Lung (tissue), 16 donors: Measurements from ENCODE around the gene PHRF1. TPM values are rescaled to one million over a fixed set of nuclear protein-coding genes. Genes with fewer than 3 reads are reported as not detected.

Experiments
- ATAC-seq: fragments of 200-7000 bp; cut with Tn5 transposase; one replicate; pipeline ENCODE4 v1.9.1; 2020; ENCODE audit warnings: moderate number of reproducible peaks; ENCODE audit not compliant: insufficient read depth, low FRiP score
- DNase-seq, 3 donors: peaks; one replicate each; pipeline ENCODE4 v3.0.0-alpha.2; 2013 to 2017
- H3K27ac ChIP-seq, 2 donors: one replicate each; pipeline ENCODE4 v1.5.1; 2013; ENCODE audit warnings: mild to moderate bottlenecking in 2 of 2, moderate library complexity in 2 of 2, control low read depth in 1 of 2, inconsistent platforms in 1 of 2, low read depth in 1 of 2, low read length in 1 of 2
- H3K27me3 ChIP-seq, 3 donors: one replicate each; pipeline ENCODE4 v1.5.1; 2013; ENCODE audit warnings: low read length in 2 of 3; ENCODE audit not compliant: control insufficient read depth in 3 of 3, insufficient read depth in 3 of 3
- H3K36me3 ChIP-seq, 4 donors: one replicate each; pipeline ENCODE4 v1.5.1; 2013; ENCODE audit warnings: low read length in 4 of 4, mild to moderate bottlenecking in 1 of 4, moderate library complexity in 1 of 4; ENCODE audit not compliant: control insufficient read depth in 4 of 4, insufficient read depth in 4 of 4
- H3K4me1 ChIP-seq, 5 donors: one replicate each; pipeline ENCODE4 v1.5.1; 2013; ENCODE audit warnings: low read length in 5 of 5, mild to moderate bottlenecking in 2 of 5, moderate library complexity in 1 of 5; ENCODE audit not compliant: control insufficient read depth in 5 of 5, insufficient read depth in 5 of 5
- H3K4me3 ChIP-seq: one replicate; pipeline ENCODE4 v1.5.1; 2013; ENCODE audit warnings: mild to moderate bottlenecking, control low read depth, moderate library complexity
- H3K9ac ChIP-seq, 2 donors: one replicate each; pipeline ENCODE4 v1.5.1; 2013; ENCODE audit warnings: low read length in 2 of 2, control low read depth in 1 of 2; ENCODE audit not compliant: insufficient read depth in 1 of 2
- H3K9me3 ChIP-seq, 4 donors: one replicate each; pipeline ENCODE4 v1.5.1; 2013; ENCODE audit warnings: low read length in 3 of 4, mild to moderate bottlenecking in 1 of 4, moderate library complexity in 1 of 4; ENCODE audit not compliant: control insufficient read depth in 4 of 4, insufficient read depth in 3 of 4
- CTCF ChIP-seq: IDR thresholded peaks from 2 replicates; pipeline ENCODE4 v1.5.1; 2012; ENCODE audit warnings: mild to moderate bottlenecking; ENCODE audit errors: control extremely low read depth, extremely low read depth
- WGBS, 2 donors: extraction: QIAGEN DNeasy Blood & Tissue Kit; methylation state at CpG; one replicate each; pipeline ENCODE4 v1.1.7; 2013; 5-methylcytosine and 5-hydroxymethylcytosine counted together
- long read RNA-seq, 5 donors: transcript quantifications; one replicate each; lab custom pipeline, GENCODE V29; 2026
- polyA plus RNA-seq, 2 donors: library from polyadenylated mRNA; stranded (reverse); fragments of 200-250 nt; gene quantifications; one replicate each; pipeline ENCODE4 v1.2.1, GENCODE V29; 2013
- total RNA-seq, 2 donors: library from RNA; depleted of rRNA in 1 of 2; stranded (reverse); fragments of >200 nt in 1 of 2; gene quantifications; one replicate each; pipeline ENCODE4 v1.2.1, GENCODE V29; 2014 to 2021
- donor health status: control.
- donor health status: control.
- donor health status: Bipolar disorder and iron deficiency.
- donor health status: healthy.
- donor health status: DM: yes; HTN: yes; CAD: no.

Gene PHRF1
- total RNA-seq (10 to 100 TPM; 23.2 to 39.3 TPM), polyA plus RNA-seq (10 to 100 TPM; 16.3 to 23.7 TPM)
- long read RNA-seq, donor 1, partial matches to known transcripts: 12 of 12 reads
- long read RNA-seq, donor 1, other reads (novel, unspliced or antisense): 0 of 12 reads
- long read RNA-seq, donor 2: 0 reads
- long read RNA-seq, donor 3: 0 reads
- long read RNA-seq, donor 4, partial matches to known transcripts: 11 of 11 reads
- long read RNA-seq, donor 4, other reads (novel, unspliced or antisense): 0 of 11 reads
- long read RNA-seq, donor 5, partial matches to known transcripts: 6 of 6 reads
- long read RNA-seq, donor 5, other reads (novel, unspliced or antisense): 0 of 6 reads

DNA sequence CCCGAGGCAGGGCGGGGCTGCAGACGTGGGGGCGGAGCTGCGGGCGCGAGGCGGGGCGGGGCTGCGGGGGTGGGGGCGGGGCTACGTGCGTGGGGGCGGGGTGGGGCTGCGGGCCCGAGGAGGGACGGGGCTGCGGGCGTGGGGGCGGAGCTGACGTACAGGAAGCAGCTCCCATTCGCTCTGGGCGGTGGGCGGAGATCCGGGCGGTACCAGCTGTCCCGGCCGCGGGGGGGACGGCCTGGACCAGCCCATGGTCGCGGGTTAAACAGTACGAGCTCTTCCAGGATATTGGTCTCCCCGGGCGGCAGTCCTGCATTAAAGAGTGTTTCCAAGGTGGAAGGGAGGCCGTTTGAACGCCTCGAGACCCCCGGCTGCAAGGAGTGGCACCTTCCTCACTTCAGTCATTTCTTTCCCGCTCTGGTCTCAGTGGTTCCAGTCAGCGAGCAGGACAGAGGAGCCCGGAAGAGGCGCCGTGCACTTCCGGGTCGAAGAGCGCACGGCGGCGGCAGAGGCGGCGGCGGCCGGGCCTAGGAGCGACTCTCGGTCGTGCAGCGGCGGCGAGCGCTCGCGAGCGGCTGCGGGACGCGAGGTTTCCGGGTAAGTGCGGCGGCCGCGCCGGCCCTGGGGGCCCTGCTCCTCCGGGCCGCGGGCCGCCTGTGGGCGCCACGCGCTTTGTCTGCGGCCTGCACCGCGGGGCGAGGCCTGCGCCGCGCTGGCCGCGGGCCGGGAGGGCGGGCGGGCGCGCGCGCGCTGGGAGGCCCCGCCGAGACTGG, at the start of gene PHRF1:
Gene PHRF1 (plus strand): TSS at position 475 of the 773 bp plus-strand sequence. CDS start 5,043 bp downstream, outside the sequence.
- 0 to 1% methylated on average over 63 to 99 of the region's 99 CpGs for WGBS, 2 donors
- Histone ChIP-seq H3K9ac (peak within 1 kb of the TSS; percentile 61 to 82), H3K4me3 (peak within 1 kb of the TSS; percentile 99), H3K36me3 (peaks cover 0 to 3% (median 1%) of the 10 kb centered on the region in 4 donors), H3K9me3 (no peaks in the 10 kb centered on the region), H3K4me1 (peaks cover 4 to 32% (median 18%) of the 10 kb centered on the region in 5 donors), H3K27ac (peak within 1 kb of the TSS; percentile 93 to 98), H3K27me3 (peaks cover 0 to 5% (median 0%) of the 10 kb centered on the region in 3 donors)
- ATAC-seq (peak; percentile 92), DNase-seq (peak; percentile 96 to 97 (median 96))
- no peak for TF ChIP-seq CTCF

DNA sequence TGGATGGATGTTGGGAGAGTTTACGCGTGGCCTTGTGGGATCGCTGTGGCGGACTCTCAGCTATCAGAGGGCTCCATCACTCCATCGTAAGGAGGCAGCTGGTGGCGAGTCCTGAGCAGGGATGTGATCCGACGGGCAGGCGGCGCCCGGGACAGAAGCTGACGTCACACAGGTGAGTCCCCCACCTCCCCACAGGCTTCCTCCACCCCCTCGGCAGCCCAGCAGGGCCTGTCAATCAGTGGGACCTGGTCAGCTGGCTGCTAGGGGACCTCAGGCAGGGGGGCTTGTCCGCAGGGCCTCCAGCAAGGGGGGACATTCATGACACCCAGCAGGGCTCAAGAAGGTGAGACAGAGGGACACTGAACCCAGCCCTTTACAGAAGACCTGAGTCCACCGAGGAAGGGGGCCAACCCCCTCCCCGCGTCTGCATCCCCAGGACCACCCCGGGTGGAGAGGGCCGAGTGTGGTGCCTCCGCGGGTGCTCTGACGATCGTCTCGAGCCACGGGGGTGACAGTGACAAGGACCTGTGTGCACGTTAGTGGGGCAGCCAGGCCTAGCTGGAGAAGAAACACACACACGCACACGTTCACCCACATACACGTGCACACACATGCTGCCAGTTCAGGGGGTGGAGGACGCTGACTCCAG, 48.0 kb upstream of the PHRF1 start:
- H3K27me3 ChIP-seq: no peaks in the 10 kb centered on the region
- H3K27ac ChIP-seq: no peak overlapping the region
- H3K36me3 ChIP-seq: peaks cover 0 to 26% (median under 1%) of the 10 kb centered on the region in 4 donors
- no peak overlapping the region for H3K9ac ChIP-seq
- H3K9me3 ChIP-seq: no peaks in the 10 kb centered on the region
- TF ChIP-seq CTCF: no peak
- no peak overlapping the region for H3K4me3 ChIP-seq
- 85 to 90% methylated on average over 30 of the region's 30 CpGs for WGBS, 2 donors
- DNase-seq (no peak), ATAC-seq (no peak)
- H3K4me1 ChIP-seq: peaks cover 0 to 7% (median 0%) of the 10 kb centered on the region in 5 donors

DNA sequence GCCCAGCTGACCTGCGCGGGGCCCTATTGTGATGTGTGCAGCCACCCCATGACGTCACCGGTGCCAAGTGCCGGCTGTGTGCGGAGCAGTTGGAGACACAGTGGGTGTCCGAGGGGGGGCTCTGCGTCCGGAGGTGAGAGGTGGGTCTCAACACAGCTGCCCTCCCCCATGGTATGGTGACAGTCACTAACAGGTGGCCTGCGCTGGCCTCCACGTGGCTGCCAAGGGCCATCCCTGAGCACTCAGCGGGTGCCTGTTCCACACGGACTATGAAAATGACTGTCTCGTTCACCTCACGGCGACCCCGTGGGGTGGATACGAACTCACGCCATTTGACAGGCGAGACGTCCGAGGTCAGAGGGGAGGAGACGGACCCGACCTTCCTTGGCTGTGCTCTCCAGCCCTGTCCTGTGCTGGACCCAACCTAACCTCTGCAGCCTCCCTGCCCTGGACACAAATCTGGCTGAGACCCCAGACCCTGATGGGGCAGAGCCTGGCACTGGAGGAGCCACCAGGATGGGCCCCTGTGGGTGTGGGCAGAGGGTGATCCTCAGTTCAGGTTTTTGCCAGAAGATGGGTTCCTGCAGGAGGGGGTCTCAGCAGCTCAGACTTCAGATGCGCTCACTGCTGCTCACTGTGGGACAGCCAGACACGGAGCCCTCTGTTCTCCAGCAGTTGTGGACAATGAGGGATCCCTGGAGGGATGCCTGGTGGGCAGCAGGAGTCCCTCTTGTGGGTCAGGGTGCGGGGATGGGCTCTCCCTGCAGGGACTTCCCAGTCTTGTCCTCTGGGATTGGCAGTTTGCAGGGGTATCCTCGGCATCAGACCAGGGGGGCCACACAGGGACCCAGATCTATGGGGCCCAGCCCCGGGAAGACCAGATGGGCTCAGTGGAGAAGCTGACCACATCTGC, 47.2 kb upstream of the PHRF1 start:
- 81 to 88% methylated on average over 29 of the region's 29 CpGs for WGBS, 2 donors
- H3K27ac ChIP-seq: peak overlapping the region in 1 of 2 donors; percentile 8
- peaks cover 0 to 30% (median 3%) of the 10 kb centered on the region in 4 donors for H3K36me3 ChIP-seq
- no peak for DNase-seq
- H3K9me3 ChIP-seq: no peaks in the 10 kb centered on the region
- ATAC-seq: no peak
- no peak overlapping the region for H3K4me3 ChIP-seq
- no peaks in the 10 kb centered on the region for H3K27me3 ChIP-seq
- TF ChIP-seq CTCF: no peak
- H3K9ac ChIP-seq: no peak overlapping the region
- H3K4me1 ChIP-seq: peaks cover 0 to 7% (median 2%) of the 10 kb centered on the region in 5 donors
